ENCODE measurements around the gene INA. TPM values are rescaled to one million over a fixed set of nuclear protein-coding genes. Genes with fewer than 3 reads are reported as not detected.
"Not testable (repeated sequence)": the region's sequence is repeated elsewhere in the genome, so short reads cannot be mapped to it uniquely, and the experiment has no call there.

The INA gene
- 25.0 and 29.5 TPM in 2 replicates for total RNA-seq (2014; rRNA removed; shearing (Covaris generic))

DNA sequence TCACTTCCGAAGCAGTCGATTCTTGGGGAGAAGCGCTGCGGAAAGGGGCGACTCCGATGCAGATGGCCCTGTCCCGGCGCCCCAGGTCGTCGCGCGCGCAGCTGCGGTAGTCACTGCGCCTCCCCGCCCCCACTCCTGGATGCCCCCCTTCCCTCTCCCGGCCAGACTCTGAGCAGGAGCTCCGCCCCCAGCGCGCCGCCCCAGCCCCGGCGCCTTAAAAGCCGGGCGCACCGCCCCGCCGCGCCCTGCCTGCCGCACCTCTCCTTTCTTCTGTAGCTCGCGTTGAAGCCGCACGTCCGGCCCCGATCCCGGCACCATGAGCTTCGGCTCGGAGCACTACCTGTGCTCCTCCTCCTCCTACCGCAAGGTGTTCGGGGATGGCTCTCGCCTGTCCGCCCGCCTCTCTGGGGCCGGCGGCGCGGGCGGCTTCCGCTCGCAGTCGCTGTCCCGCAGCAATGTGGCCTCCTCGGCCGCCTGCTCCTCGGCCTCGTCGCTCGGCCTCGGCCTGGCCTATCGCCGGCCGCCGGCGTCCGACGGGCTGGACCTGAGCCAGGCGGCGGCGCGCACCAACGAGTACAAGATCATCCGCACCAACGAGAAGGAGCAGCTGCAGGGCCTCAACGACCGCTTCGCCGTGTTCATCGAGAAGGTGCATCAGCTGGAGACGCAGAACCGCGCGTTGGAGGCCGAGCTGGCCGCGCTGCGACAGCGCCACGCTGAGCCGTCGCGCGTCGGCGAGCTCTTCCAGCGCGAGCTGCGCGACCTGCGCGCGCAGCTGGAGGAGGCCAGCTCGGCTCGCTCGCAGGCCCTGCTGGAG is at the start of gene INA:
Gene INA (plus strand): TSS at position 243 of the 817 bp plus-strand sequence. CDS start 74 bp downstream, at position 317.
- H3K36me3 ChIP-seq (replicated peaks; ENCODE audit: control insufficient read depth, insufficient read depth, low read length) = no peaks in the 10 kb centered on the region
- DNase-seq = peak; percentile 94
- peaks cover 38% of the 10 kb centered on the region for H3K27me3 ChIP-seq (ENCODE audit: control insufficient read depth, insufficient read depth, low read length)
- peak within 1 kb of the TSS; percentile 61 for H3K4me3 ChIP-seq (ENCODE audit: insufficient read depth, low read depth, low read length)

DNA sequence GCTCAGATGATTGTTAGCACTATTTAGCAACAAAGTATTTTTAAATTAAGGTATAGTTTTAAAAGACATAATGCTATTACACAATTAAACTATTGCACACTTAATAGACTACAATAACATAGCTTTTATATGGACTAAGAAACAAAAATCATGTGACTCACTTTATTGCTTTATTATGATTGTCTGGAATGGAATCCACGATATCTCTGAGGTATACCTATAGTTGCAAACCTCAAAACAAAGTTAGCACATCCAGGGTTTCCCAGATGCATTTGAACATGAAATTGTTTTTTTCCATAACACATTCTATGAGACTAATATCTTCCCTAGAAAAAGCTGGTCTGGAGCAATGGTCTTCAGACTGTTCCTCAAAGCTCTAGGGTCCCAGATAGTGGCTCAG is 49.5 kb upstream of the INA start:
- H3K27me3 ChIP-seq (ENCODE audit: control insufficient read depth, insufficient read depth, low read length) = no peaks in the 10 kb centered on the region
- no peak for DNase-seq
- no peaks in the 10 kb centered on the region for H3K36me3 ChIP-seq (replicated peaks; ENCODE audit: control insufficient read depth, insufficient read depth, low read length)
- H3K4me3 ChIP-seq (ENCODE audit: insufficient read depth, low read depth, low read length) = no peak overlapping the region

DNA sequence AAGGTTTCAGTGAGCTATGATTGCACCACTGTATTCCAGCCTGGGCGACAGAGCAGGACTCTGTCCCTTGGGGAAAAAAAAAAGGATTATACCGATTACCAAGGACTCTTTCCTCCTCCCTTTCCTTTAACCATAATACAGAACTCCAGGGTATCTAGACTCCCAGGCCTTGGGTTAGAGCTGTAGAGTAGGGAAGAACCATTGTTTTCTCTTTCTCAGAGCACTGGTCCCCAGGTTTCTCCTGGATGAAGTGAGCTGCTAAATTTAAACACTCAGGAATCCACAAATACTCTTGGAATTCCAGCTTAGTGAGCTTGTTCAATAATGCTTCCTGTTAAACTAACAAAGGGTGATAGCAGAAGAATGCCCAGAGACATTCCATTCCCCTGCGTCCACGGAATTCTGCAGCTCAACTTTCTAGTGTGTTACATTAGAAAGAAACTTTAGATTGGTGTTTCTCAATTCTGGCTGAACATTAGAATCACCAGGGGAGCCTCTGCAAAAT is 45.8 kb upstream of the INA start:
- Histone ChIP-seq H3K36me3 (replicated peaks; ENCODE audit: control insufficient read depth, insufficient read depth, low read length) (no peaks in the 10 kb centered on the region), H3K4me3 (ENCODE audit: insufficient read depth, low read depth, low read length) (no peak overlapping the region), H3K27me3 (ENCODE audit: control insufficient read depth, insufficient read depth, low read length) (no peaks in the 10 kb centered on the region)
- peak; percentile 48 for DNase-seq

DNA sequence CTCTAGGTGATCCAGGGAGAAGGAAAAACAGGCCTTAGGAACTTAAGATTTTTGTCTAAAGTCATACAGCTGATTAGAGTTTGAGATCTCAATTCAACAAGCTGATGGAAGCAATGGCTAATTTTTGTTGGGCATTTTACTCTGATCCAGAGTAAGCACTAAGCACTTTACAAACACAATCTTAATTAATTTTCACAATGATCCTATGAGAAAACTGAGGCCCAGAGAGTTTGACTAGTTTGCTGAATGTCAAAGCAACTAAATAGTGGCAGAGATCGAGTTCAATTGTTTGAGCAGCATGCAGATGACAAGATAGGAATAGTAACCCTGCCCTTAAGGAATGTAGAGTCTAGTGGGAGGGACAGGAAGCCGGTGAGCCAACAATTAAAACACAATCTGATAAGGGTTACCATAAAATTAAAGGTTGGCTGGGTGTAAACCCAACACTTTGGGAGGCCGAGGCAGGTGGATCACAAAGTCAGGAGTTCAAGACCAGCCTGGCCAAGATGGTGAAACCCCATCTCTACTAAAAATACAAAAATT is 44.7 kb upstream of the INA start:
- Histone ChIP-seq H3K4me3 (ENCODE audit: insufficient read depth, low read depth, low read length) (no peak overlapping the region), H3K36me3 (replicated peaks; ENCODE audit: control insufficient read depth, insufficient read depth, low read length) (no peaks in the 10 kb centered on the region), H3K27me3 (ENCODE audit: control insufficient read depth, insufficient read depth, low read length) (no peaks in the 10 kb centered on the region)
- DNase-seq = no peak

DNA sequence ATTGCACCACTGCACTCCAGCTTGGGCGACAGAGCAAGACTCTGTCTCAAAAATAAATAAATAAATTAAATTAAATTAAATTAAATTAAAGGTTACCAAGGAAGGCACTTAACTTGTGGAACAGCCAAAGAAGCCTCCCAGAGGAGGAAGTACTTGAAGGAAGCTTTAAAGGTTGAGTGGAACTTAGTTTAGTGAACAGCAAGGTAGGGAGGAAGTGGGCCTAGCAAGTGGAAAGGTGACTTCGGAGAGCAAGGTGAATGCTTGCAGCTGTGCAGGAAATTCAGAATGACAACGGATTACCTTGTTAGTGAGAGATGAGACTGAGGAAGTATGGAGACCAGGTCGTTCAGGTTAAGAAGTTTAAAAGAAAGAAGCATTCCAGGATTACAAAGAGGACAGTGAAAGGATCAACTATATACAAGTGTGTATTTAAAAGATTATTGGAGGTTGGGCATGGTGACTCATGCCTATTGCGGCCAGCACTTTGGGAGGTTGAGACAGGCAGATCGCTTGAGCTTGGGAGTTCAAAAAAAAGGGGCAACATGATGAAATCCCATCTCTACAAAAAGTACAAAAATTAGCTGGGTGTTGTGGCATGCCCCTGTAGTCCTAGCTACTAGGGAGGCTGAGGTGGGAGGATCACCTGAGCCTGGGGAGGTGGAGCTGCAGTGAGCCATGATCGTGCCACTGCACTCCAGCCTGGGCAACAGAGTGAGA is 44.0 kb upstream of the INA start:
- no peak for DNase-seq
- Histone ChIP-seq H3K27me3 (ENCODE audit: control insufficient read depth, insufficient read depth, low read length) (no peaks in the 10 kb centered on the region), H3K36me3 (replicated peaks; ENCODE audit: control insufficient read depth, insufficient read depth, low read length) (no peaks in the 10 kb centered on the region), H3K4me3 (ENCODE audit: insufficient read depth, low read depth, low read length) (no peak overlapping the region)

DNA sequence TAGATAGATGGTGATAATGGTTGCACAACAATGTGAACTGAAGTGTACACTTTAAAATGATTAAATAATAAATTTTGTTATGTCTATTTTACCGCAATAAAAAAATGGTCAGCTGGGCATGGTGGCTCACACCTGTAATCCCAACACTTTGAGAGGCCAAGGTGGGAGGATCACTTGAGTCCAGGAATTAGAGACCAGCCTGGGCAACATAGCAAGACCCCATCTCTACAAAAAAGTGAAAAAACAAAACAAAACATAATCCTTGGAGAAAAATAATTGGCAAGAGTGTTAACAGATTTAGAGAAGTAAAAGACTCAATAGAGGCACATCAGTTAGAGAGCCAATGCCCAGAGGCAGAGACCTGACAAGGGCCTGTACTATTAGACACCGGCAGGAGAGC is 41.2 kb upstream of the INA start:
- no peak for DNase-seq
- H3K4me3 ChIP-seq (ENCODE audit: insufficient read depth, low read depth, low read length) = no peak overlapping the region
- H3K27me3 ChIP-seq (ENCODE audit: control insufficient read depth, insufficient read depth, low read length) = no peaks in the 10 kb centered on the region
- H3K36me3 ChIP-seq (replicated peaks; ENCODE audit: control insufficient read depth, insufficient read depth, low read length) = no peaks in the 10 kb centered on the region

DNA sequence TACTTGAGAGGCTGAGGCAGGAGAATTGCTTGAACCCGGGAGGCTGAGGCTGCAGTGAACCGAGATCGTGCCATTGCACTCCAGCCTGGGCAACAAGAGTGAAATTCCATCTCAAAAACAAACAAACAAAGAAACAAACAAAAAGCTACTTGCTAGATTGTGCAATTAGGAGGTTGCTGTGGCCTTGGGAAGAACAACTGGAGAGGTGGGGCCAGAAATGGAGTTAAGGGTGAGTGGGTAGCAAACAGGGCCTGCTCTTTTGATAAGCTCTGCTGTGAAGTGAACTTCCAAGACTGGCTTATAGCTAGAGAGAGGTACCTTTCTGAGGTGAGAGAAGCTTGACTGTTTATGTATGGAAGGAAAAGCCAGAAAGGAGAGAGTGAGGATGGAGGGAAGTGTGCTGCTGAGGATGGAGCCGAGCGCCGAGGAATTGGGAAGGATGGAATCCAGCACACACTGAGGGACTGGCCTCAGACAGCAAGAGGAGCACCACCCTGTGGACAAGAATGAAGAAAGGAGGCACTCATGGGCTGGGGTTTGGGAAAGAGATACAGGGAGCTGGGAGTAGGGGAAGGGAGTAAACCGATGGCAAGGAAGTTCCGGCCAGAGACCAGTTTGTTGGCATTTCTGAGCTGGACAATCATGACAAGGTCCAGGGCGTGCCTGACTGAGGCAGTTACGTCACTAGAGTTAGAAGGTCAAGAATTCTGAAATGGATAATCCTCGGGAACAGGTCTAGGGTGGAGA is 38.3 kb upstream of the INA start:
- DNase-seq = peak; percentile 69
- H3K4me3 ChIP-seq (ENCODE audit: insufficient read depth, low read depth, low read length) = no peak overlapping the region
- no peaks in the 10 kb centered on the region for H3K27me3 ChIP-seq (ENCODE audit: control insufficient read depth, insufficient read depth, low read length)
- H3K36me3 ChIP-seq (replicated peaks; ENCODE audit: control insufficient read depth, insufficient read depth, low read length) = no peaks in the 10 kb centered on the region

DNA sequence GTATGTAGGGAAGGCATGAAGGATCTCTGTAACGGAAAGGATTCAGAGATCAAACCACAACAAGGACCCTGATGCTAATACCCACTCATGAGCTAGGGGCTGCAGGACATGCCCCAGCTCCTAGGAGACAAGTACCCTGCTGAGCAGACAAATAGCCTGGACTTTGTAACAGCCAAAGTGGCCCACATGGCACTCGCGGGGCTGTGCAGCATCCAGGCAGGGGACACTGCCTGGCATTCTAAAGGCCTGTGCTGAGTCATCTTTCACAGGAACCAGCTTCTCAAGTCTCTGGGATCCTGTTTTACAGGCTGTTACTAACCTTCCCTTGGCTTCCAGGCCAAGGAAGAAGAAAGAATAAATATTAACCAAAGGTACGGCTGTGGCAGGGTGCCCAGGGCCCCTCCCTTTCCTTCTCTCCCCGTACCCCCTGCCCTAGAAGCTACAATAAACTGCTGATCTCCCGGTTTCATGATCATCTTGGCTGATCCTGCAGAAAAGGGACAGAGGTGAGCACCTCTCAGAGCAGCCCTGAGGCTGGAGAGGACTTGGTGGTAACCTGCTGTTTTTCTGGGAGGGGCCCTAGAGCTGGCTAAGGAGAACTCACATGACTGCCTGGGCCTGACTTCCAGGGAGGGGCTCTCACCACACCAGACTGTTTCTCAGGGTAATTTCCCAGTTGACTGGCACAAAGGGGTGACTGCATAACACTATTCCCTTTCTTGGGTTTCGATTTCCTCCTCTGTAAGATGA is 35.5 kb upstream of the INA start:
- H3K27me3 ChIP-seq (ENCODE audit: control insufficient read depth, insufficient read depth, low read length) = no peaks in the 10 kb centered on the region
- H3K4me3 ChIP-seq (ENCODE audit: insufficient read depth, low read depth, low read length) = no peak overlapping the region
- no peaks in the 10 kb centered on the region for H3K36me3 ChIP-seq (replicated peaks; ENCODE audit: control insufficient read depth, insufficient read depth, low read length)
- no peak for DNase-seq

DNA sequence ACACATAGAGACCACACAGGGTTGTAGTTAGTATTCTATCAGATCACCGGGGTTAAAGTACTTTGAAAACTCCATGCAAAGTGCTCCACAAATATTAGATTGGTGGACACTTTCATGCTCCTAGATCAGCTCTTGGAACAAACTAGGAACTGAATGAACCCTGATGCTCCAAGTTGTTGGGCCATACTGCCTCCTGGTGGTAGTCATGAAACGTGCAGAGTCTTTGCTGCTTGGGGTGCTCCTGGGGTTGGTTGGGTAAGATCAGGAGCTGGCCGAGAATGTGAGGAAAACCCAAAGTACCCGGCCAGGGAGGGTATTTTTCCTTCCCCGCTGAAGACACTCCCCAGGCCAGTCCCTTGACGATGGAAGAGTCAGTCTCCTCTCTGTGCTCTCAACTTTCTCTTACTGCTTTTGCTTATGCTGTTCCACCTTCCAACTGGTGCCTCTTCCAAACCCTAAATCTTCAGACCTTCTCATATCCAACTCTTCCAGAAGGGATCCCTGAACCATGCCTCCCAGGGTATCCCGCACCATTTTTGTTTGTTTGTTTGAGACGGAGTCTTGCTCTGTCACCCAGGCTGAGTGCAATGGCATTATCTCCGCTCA is 32.2 kb upstream of the INA start:
- Histone ChIP-seq H3K36me3 (replicated peaks; ENCODE audit: control insufficient read depth, insufficient read depth, low read length) (no peaks in the 10 kb centered on the region), H3K27me3 (ENCODE audit: control insufficient read depth, insufficient read depth, low read length) (no peaks in the 10 kb centered on the region), H3K4me3 (ENCODE audit: insufficient read depth, low read depth, low read length) (no peak overlapping the region)
- peak; percentile 86 for DNase-seq

DNA sequence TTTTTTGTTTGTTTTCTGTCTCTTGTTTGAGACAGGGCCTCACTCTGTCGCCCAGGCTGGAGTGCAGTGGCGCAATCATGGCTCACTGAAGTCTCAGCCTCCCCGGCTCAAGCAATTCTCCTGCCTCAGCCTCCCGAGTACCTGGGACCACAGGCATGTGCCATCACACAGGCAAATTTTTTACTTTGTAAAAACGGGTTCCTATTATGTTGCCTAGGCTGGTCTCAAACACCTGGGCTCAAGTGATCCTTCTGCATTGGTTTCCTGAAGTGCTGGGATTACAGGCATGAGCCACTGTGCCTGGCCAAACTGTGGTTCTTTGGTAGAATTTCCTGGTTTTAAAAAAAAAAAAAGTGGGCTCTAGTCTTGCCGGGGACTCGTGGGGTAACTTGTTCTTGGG is 31.4 kb upstream of the INA start, which contains the start of gene RPEL1:
Gene RPEL1 (plus strand): TSS at position 301 of the 400 bp plus-strand sequence. CDS start 110 bp downstream, outside the sequence.
- H3K27me3 ChIP-seq (ENCODE audit: control insufficient read depth, insufficient read depth, low read length); H3K4me3 ChIP-seq (ENCODE audit: insufficient read depth, low read depth, low read length); DNase-seq; H3K36me3 ChIP-seq (replicated peaks; ENCODE audit: control insufficient read depth, insufficient read depth, low read length): not testable (repeated sequence)

DNA sequence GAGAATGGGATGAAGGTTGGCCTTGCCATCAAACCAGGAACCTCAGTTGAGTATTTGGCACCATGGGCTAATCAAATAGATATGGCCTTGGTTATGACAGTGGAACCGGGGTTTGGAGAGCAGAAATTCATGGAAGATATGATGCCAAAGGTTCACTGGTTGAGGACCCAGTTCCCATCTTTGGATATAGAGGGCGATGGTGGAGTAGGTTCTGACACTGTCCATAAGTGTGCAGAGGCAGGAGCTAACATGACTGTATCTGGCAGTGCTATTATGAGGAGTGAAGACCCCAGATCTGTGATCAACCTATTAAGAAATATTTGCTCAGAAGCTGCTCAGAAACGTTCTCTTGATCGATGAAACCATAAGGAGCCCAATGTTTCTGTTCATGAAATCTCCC is 30.6 kb upstream of the INA start:
- Histone ChIP-seq H3K4me3 (ENCODE audit: insufficient read depth, low read depth, low read length) (no peak overlapping the region), H3K36me3 (replicated peaks; ENCODE audit: control insufficient read depth, insufficient read depth, low read length) (no peaks in the 10 kb centered on the region), H3K27me3 (ENCODE audit: control insufficient read depth, insufficient read depth, low read length) (no peaks in the 10 kb centered on the region)
- DNase-seq = no peak

DNA sequence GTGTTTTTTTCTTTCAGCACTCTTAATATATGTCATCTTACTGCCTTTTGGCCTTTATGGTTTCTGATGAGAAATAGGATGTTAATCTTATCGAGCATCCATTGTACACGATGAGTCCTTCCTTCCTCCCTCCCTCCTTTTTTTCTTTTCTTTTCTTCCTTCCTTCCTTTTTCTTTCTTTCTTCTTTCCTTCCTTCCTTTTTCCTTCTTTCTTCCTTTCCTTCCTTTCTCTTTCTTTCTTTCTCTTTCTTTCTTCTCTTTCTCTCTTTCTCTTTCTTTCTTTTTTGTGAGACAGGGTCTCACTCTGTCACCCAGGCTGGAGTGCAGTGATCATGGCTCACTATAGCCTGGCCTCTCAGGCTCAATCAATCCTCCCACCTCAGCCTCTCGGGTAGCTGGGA is 22.8 kb upstream of the INA start:
- no peak overlapping the region for H3K4me3 ChIP-seq (ENCODE audit: insufficient read depth, low read depth, low read length)
- DNase-seq = no peak
- H3K36me3 ChIP-seq (replicated peaks; ENCODE audit: control insufficient read depth, insufficient read depth, low read length) = no peaks in the 10 kb centered on the region
- H3K27me3 ChIP-seq (ENCODE audit: control insufficient read depth, insufficient read depth, low read length) = no peaks in the 10 kb centered on the region

DNA sequence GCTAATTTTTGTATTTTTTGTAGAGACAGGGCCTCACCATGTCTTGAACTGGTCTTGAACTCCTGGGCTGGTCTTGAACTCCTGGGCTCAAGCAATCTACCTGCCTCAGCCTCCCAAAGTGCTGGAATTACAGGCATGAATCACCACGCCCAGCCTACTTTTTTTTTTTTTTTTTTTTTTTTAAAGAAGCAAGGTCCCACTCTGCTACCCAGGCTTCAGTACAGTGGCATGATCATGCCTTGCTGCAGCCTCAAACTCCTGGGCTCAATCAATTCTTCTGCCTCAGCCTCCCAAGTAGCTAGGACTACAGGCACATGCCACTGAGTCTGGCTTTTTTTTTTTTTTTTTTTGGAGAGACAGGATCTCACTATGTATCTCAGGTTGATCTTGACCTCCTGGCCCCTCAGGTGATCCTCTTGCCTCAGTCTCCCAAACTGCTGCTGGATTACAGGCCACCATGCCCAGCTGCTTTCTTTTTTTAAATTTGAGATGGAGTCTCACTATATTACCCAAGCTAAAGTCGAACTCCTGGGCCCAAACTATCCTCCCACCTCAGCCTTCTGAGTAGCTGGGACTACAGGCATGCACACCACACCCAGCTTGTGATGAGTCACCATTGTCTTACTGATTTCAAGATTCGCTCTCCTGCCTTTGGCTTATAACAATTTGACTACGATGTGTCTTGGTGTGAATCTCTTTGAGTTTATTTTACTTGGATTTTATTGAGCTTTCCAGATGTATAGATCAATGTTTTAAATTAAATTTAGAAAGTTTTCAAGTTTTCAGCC is 22.2 kb upstream of the INA start:
- DNase-seq = no peak
- no peak overlapping the region for H3K4me3 ChIP-seq (ENCODE audit: insufficient read depth, low read depth, low read length)
- no peaks in the 10 kb centered on the region for H3K36me3 ChIP-seq (replicated peaks; ENCODE audit: control insufficient read depth, insufficient read depth, low read length)
- no peaks in the 10 kb centered on the region for H3K27me3 ChIP-seq (ENCODE audit: control insufficient read depth, insufficient read depth, low read length)

Measured in H7 (cell line).